Pancreas (tissue), 10 donors: ENCODE measurements around the gene SESN2. TPM values are rescaled to one million over a fixed set of nuclear protein-coding genes. Genes with fewer than 3 reads are reported as not detected.
A peak's percentile ranks its signal among the peaks of the same experiment; 100 is the strongest.

Experiments
- ATAC-seq, 4 donors: fragments of 200-7000 bp; cut with Tn5 transposase; one replicate each; pipeline versions ENCODE4 v1.8.0 to v1.9.1; 2020; ENCODE audit warnings: mild to moderate bottlenecking in 4 of 4, moderate library complexity in 4 of 4
- DNase-seq, 6 donors: peaks; one replicate each; pipeline ENCODE4 v3.0.0-alpha.2; 2020
- FAIRE-seq: peaks from 2 replicates; lab custom pipeline; 2012; peaks lifted over from hg19 to GRCh38; lab: Jason Lieb, UNC
- H3K27ac ChIP-seq, 4 donors: fragments of 200-600 bp; sonication (generic); 1 replicate in 3 of 4; 2 replicates in 1 of 4; pipeline versions ENCODE4 v1.5.0 to v1.8.0; 2020
- H3K27me3 ChIP-seq, 4 donors: fragments of 200-600 bp; one replicate each; pipeline ENCODE4 v1.8.0; 2021
- H3K36me3 ChIP-seq, 3 donors: fragments of 200-600 bp; sonication (generic) in 1 of 3; one replicate each; pipeline versions ENCODE4 v1.5.0 to v1.8.0; 2020 to 2021
- H3K4me1 ChIP-seq, 3 donors: fragments of 200-600 bp; one replicate each; pipeline ENCODE4 v1.8.0; 2021
- H3K4me3 ChIP-seq, 4 donors: fragments of 200-600 bp; sonication (generic) in 2 of 4; one replicate each; pipeline versions ENCODE4 v1.5.0 to v1.8.0; 2020 to 2021
- H3K9me3 ChIP-seq, 4 donors: fragments of 200-600 bp; one replicate each; pipeline ENCODE4 v1.8.0; 2021
- WGBS, 2 donors: extraction: QIAGEN DNeasy Blood & Tissue Kit; methylation state at CpG; one replicate each; pipeline ENCODE4 v1.1.7; 2013; 5-methylcytosine and 5-hydroxymethylcytosine counted together
- intact Hi-C, 3 donors: fragments of 100-400 bp; cut with DNase I; formaldehyde crosslinking; loops; one replicate each; pipeline versions ENCODE4 v1.11.1 to v1.14.2; 2022
- polyA plus RNA-seq, 2 donors: library from polyadenylated mRNA; stranded (reverse); fragments of 200-250 nt; gene quantifications; one replicate each; pipeline ENCODE4 v1.2.3, GENCODE V29; 2013
- total RNA-seq, 6 donors: library from RNA; stranded (reverse); fragmentation: NEBNext Ultra II Directional in 4 of 6; extraction: Animal tissue kit (Norgen Biotek cat#: 25700) in 4 of 6; gene quantifications; one replicate each; pipeline versions ENCODE4 v1.2.1 to v1.2.4, GENCODE V29; 2021 to 2023
- TF ChIP-seq, protein P1 (sequence below), 4 donors: fragments of 200-600 bp; sonication (generic) in 3 of 4; IDR thresholded peaks; one replicate each; pipeline versions ENCODE4 v1.5.0 to v1.8.0; 2021; ENCODE audit warnings: antibody characterized with exemption in 4 of 4
- donor health status: healthy with polysubstance abuse.
- donor health status: DM: no; HTN: no; CAD: no; lungs with moderate emphysema.
- donor health status: DM: no; HTN: no; CAD: no.
- donor health status: control.
- donor health status: control.
- donor health status: Bipolar disorder and iron deficiency.
- donor health status: DM: yes; HTN: yes; CAD: no.
- donor health status: DM: no; HTN: no; CAD: no.
- donor health status: DM: no; HTN: no; CAD: no.
- donor health status: DM: yes; HTN: yes; CAD: no.

The SESN2 gene
- total and polyA plus RNA-seq, 8 donors = 4.0 to 38.3 (median 7.3) TPM

DNA sequence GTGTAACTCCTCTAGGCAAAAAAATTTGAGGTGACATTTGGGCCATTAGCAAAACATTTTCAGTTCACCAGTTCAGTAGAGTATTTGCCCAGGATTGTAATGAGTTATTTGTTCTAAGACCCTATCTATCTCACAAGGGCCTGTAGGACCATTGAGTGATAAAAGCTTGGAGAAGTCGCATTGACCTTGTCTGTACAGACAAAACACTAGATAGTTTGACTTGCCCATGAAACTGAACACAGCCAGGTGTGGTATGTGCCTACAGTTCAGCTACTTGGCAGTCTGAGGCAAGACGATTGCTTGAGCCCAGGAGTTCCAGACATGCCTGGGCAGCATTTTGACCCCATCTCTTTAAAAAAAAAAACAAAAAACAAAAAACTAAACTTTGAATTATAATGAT lies 20.3 kb upstream of the SESN2 start:
- H3K4me1 ChIP-seq = peaks cover 11 to 19% (median 13%) of the 10 kb centered on the region in 3 donors
- no peak overlapping the region for H3K4me3 ChIP-seq
- FAIRE-seq (no peak), ATAC-seq (no peak), DNase-seq (no peak)
- H3K36me3 ChIP-seq = no peaks in the 10 kb centered on the region
- H3K27me3 ChIP-seq = no peaks in the 10 kb centered on the region
- H3K27ac ChIP-seq = no peak overlapping the region
- 21 to 28% methylated on average over 2 of the region's 2 CpGs for WGBS, 2 donors
- intact Hi-C loops = no loop called here
- no peaks in the 10 kb centered on the region for H3K9me3 ChIP-seq
- TF ChIP-seq, protein P1, sequence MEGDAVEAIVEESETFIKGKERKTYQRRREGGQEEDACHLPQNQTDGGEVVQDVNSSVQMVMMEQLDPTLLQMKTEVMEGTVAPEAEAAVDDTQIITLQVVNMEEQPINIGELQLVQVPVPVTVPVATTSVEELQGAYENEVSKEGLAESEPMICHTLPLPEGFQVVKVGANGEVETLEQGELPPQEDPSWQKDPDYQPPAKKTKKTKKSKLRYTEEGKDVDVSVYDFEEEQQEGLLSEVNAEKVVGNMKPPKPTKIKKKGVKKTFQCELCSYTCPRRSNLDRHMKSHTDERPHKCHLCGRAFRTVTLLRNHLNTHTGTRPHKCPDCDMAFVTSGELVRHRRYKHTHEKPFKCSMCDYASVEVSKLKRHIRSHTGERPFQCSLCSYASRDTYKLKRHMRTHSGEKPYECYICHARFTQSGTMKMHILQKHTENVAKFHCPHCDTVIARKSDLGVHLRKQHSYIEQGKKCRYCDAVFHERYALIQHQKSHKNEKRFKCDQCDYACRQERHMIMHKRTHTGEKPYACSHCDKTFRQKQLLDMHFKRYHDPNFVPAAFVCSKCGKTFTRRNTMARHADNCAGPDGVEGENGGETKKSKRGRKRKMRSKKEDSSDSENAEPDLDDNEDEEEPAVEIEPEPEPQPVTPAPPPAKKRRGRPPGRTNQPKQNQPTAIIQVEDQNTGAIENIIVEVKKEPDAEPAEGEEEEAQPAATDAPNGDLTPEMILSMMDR (IDR thresholded peaks at IDR 0.05) = no peak

DNA sequence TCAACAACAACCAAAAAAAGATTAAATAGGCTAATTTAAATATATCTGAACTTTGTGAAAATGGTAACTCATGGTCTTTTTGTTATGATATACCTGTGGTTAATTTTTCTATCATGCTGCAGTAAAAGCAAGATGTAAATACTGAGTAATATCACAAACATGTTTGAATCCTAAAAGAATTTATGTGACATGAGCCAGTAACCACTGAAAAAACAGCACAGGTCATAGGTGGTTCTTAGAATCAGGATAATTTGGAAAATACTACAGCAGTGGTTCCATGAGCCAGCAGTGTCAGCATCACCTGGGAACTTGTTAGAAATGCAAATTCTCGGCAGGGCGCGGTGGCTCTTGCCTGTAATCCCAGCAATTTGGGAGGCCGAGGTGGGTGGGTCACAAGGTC lies 19.3 kb upstream of the SESN2 start:
- H3K36me3 ChIP-seq = no peaks in the 10 kb centered on the region
- no peak for ATAC-seq
- TF ChIP-seq, protein P1 (IDR thresholded peaks at IDR 0.05) = no peak
- H3K27me3 ChIP-seq = no peaks in the 10 kb centered on the region
- H3K4me3 ChIP-seq = no peak overlapping the region
- intact Hi-C loops = no loop called here
- no peak overlapping the region for H3K27ac ChIP-seq
- WGBS, 2 donors = 95 to 96% methylated on average over 4 of the region's 4 CpGs
- DNase-seq = no peak
- H3K4me1 ChIP-seq = peaks cover 18 to 29% (median 22%) of the 10 kb centered on the region in 3 donors
- no peaks in the 10 kb centered on the region for H3K9me3 ChIP-seq
- no peak for FAIRE-seq

DNA sequence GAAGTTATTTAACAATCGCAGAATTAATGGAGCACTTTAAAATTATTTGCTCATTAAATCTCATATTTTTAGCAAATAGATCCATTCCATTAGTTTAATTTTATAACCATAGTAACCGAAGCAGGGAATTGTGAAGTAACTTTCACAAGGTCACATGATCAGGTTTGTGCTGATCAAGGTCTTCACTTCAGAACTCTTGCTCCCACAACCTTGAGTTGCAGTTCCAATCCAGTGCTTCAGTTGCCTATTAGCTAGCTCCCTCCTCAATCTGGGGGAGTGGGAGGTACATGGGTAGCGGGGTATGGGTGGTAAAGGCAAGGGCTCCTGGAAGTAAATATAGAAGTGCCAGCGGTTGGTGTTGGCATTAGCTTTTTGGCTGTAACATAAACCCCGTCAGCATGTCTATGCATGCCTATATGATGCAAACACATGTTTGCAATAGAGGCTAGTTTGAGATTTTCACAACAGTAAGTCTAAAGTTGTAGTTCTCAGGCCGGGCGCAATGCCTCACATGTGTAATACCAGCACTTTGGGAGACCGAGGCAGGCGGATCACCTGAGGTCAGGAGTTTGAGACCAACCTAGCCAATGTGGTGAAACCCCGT lies 17.6 kb upstream of the SESN2 start:
- Histone ChIP-seq H3K4me1 (peaks cover 23 to 37% (median 25%) of the 10 kb centered on the region in 3 donors), H3K4me3 (no peak overlapping the region), H3K36me3 (no peaks in the 10 kb centered on the region), H3K9me3 (no peaks in the 10 kb centered on the region), H3K27ac (no peak overlapping the region), H3K27me3 (no peaks in the 10 kb centered on the region)
- no peak for DNase-seq
- intact Hi-C loops = no loop called here
- no peak for FAIRE-seq
- ATAC-seq = no peak
- WGBS, 2 donors = 89 to 91% methylated on average over 10 of the region's 10 CpGs
- TF ChIP-seq, protein P1 (IDR thresholded peaks at IDR 0.05) = no peak

DNA sequence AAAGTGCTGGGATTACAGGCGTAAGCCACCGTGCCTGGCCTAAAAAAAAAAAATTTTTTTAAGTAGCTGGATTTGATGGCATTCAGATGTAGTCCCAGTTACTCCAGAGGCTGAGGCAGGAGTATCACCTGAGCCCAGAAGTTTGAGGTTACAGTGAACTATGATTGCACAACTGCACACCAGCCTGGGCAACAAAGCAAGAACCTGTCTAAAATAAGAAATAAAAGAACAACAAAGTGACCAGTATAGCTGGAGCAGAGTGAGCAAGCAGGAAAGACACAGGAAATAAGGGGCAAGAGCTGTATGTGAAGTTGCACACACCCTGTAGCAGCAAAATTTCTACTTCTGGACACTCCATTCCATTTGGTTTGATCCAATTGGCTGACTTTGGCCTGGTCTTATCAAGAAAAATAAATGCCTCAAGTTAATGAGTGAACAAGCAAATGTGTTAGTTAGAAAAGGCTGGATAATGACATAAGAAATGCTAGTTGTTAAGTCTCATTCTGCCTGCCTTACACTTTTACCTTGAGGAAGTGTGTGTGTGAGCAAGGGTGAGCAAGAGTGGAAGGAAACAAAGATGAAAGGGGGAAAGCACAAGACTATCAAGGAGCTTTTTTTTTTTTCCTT lies 15.5 kb upstream of the SESN2 start:
- no peak overlapping the region for H3K4me3 ChIP-seq
- TF ChIP-seq, protein P1 (IDR thresholded peaks at IDR 0.05) = no peak
- WGBS, 2 donors = 45 to 61% methylated on average over 2 of the region's 2 CpGs
- intact Hi-C loops = no loop called here
- ATAC-seq (peak; percentile 1 to 37 (median 14)), FAIRE-seq (no peak), DNase-seq (no peak)
- H3K4me1 ChIP-seq = peaks cover 20 to 43% (median 30%) of the 10 kb centered on the region in 3 donors
- no peaks in the 10 kb centered on the region for H3K27me3 ChIP-seq
- peak overlapping the region; percentile 57 to 84 (median 72) for H3K27ac ChIP-seq
- H3K36me3 ChIP-seq = no peaks in the 10 kb centered on the region
- no peaks in the 10 kb centered on the region for H3K9me3 ChIP-seq
